HepG2 (cell line): ENCODE measurements around the gene TMEM165. TPM values are rescaled to one million over a fixed set of nuclear protein-coding genes. Genes with fewer than 3 reads are reported as not detected.

Experiments used
- ATAC-seq: fragments of 200-7000 bp; cut with Tn5 transposase; 3 replicates; pipeline ENCODE4 v1.9.1; 2020; ENCODE audit warnings: mild to moderate bottlenecking, moderate library complexity
- BruUV-seq: library from RNA; stranded (reverse); fragments of 400-500 nt; replicated peaks from 2 replicates; lab custom pipeline; 2021; lab: Mats Ljungman, UMichigan
- CTCF ChIA-PET: fragments of 300-600 bp; formaldehyde crosslinking; extraction: SDS; loops from one replicate; lab custom pipeline; 2021; ENCODE audit warnings: low total read pairs, inconsistent platforms, low intra/inter-chr PET ratio; lab: Yijun Ruan, JAX
- POLR2A ChIA-PET: fragments of 350-600 bp; sonication (Branson Sonifier 250); formaldehyde crosslinking; loops from one replicate; lab custom pipeline; 2020; ENCODE audit warnings: antibody characterized with exemption, inconsistent platforms; lab: Yijun Ruan, JAX
- DNase-seq: peaks from one replicate; pipeline ENCODE4 v3.0.0-alpha.2; 2015; ENCODE audit warnings: low spot score
- FAIRE-seq: peaks from 3 replicates; lab custom pipeline; 2011; peaks lifted over from hg19 to GRCh38; lab: Jason Lieb, UNC
- H2AFZ ChIP-seq: one replicate; pipeline ENCODE4 v1.6.1; 2011; ENCODE audit warnings: low read length, inconsistent platforms
- H3K27ac ChIP-seq: fragments of 300-600 bp; 3 replicates; pipeline ENCODE4 v1.8.0; 2011; ENCODE audit warnings: mixed run types, mild to moderate bottlenecking, mixed read lengths, low read length, inconsistent platforms; ENCODE audit not compliant: insufficient read depth; ENCODE audit errors: extremely low read length
- H3K27me3 ChIP-seq, 2 experiments: fragments of 200-600 bp in 1 of 2; 2 replicates in 1 of 2; 3 replicates in 1 of 2; pipeline versions ENCODE4 v1.6.0 to v1.8.0; 2011; ENCODE audit warnings: low read length in 2 of 2, mild to moderate bottlenecking in 2 of 2, moderate library complexity in 2 of 2, inconsistent platforms in 1 of 2; ENCODE audit not compliant: insufficient read depth in 2 of 2, control insufficient read depth in 1 of 2
- H3K36me3 ChIP-seq, 2 experiments: fragments of 200-600 bp in 1 of 2; replicated peaks in 1 of 2; 2 replicates in 1 of 2; 3 replicates in 1 of 2; pipeline versions ENCODE4 v1.5.1 to v1.8.0; 2011; ENCODE audit warnings: low read length in 2 of 2, inconsistent platforms in 1 of 2; ENCODE audit not compliant: insufficient read depth in 2 of 2, control insufficient read depth in 1 of 2
- H3K4me1 ChIP-seq: 2 replicates; pipeline ENCODE4 v1.5.1; 2012; ENCODE audit warnings: low read length, inconsistent platforms; ENCODE audit not compliant: insufficient read depth
- H3K4me2 ChIP-seq: 2 replicates; pipeline ENCODE4 v1.6.0; 2011; ENCODE audit warnings: low read depth, low read length, inconsistent platforms
- H3K4me3 ChIP-seq, 3 experiments: fragments of 200-600 bp in 1 of 3; sonication (generic), shearing (Covaris generic) in 1 of 3; replicated peaks in 1 of 3; 2 replicates each; pipeline ENCODE4 v1.5.1; 2011 to 2016; ENCODE audit warnings: low read length in 3 of 3, inconsistent platforms in 2 of 3, low read depth in 2 of 3, mild to moderate bottlenecking in 2 of 3, control low read depth in 1 of 3, mixed read lengths in 1 of 3; ENCODE audit not compliant: insufficient read depth in 1 of 3
- H3K79me2 ChIP-seq: one replicate; pipeline ENCODE4 v1.6.1; 2011; ENCODE audit warnings: low read length, inconsistent platforms; ENCODE audit not compliant: insufficient read depth
- H3K9ac ChIP-seq: 2 replicates; pipeline ENCODE4 v1.6.0; 2011; ENCODE audit warnings: mild to moderate bottlenecking, low read depth, low read length, inconsistent platforms; ENCODE audit not compliant: insufficient read depth
- H3K9me3 ChIP-seq: 2 replicates; pipeline ENCODE4 v1.5.1; 2012; ENCODE audit warnings: mild to moderate bottlenecking, low read length
- H4K20me1 ChIP-seq: 2 replicates; pipeline ENCODE4 v1.6.0; 2011; ENCODE audit warnings: inconsistent platforms, mild to moderate bottlenecking, low read length, moderate library complexity; ENCODE audit not compliant: insufficient read depth
- CEBPB ChIP-seq: IDR thresholded peaks from 2 replicates; pipeline ENCODE4 v1.6.1; 2011; ENCODE audit warnings: low read depth, low read length, improper control_type of control experiment, borderline replicate concordance
- FOSL1 ChIP-seq: sonication (generic); formaldehyde crosslinking; IDR thresholded peaks from 2 replicates; pipeline ENCODE4 v1.9.0; 2021; ENCODE audit warnings: missing genetic modification reagents, borderline replicate concordance
- FOXA1 ChIP-seq, 2 experiments: fragments of 450-650 bp in 1 of 2; sonication (generic) in 1 of 2; formaldehyde crosslinking in 1 of 2; IDR thresholded peaks; 2 replicates each; pipeline versions ENCODE4 v1.4.0 to v1.6.1; 2016 to 2020; ENCODE audit warnings: missing genetic modification reagents in 1 of 2
- HOMEZ ChIP-seq: IDR thresholded peaks from 2 replicates; pipeline ENCODE4 v1.6.1; 2016; ENCODE audit warnings: low read depth
- PHF5A ChIP-seq: IDR thresholded peaks from one replicate; pipeline ENCODE4 v1.6.1; 2018; ENCODE audit warnings: low read depth, missing genetic modification reagents; ENCODE audit not compliant: unreplicated experiment
- RORA ChIP-seq: sonication (generic); formaldehyde crosslinking; IDR thresholded peaks from 2 replicates; pipeline ENCODE4 v1.5.0; 2020; ENCODE audit warnings: mild to moderate bottlenecking, missing genetic modification reagents, moderate library complexity
- SOX6 ChIP-seq, 2 experiments: fragments of 450-650 bp in 1 of 2; sonication (generic) in 1 of 2; formaldehyde crosslinking in 1 of 2; IDR thresholded peaks; 2 replicates each; pipeline versions ENCODE4 v1.4.0 to v1.6.1; 2017 to 2020; ENCODE audit warnings: antibody characterized with exemption in 1 of 2, mild to moderate bottlenecking in 1 of 2, missing genetic modification reagents in 1 of 2
- TOE1 ChIP-seq: sonication (generic); formaldehyde crosslinking; IDR thresholded peaks from 2 replicates; pipeline ENCODE4 v1.4.0; 2020; ENCODE audit warnings: mild to moderate bottlenecking, missing genetic modification reagents
- ZNF180 ChIP-seq: sonication (generic); formaldehyde crosslinking; IDR thresholded peaks from 2 replicates; pipeline ENCODE4 v1.4.0; 2020; ENCODE audit warnings: low read depth, missing genetic modification reagents, borderline replicate concordance
- ZNF263 ChIP-seq: sonication (generic); formaldehyde crosslinking; IDR thresholded peaks from 2 replicates; pipeline ENCODE4 v1.4.0; 2020; ENCODE audit warnings: missing genetic modification reagents
- ZNF281 ChIP-seq: sonication (generic); formaldehyde crosslinking; IDR thresholded peaks from 2 replicates; pipeline ENCODE4 v1.4.0; 2020; ENCODE audit warnings: missing genetic modification reagents, borderline replicate concordance
- ZXDC ChIP-seq: sonication (generic); formaldehyde crosslinking; IDR thresholded peaks from 2 replicates; pipeline ENCODE4 v1.5.0; 2020; ENCODE audit warnings: mild to moderate bottlenecking, missing genetic modification reagents
- WGBS: methylation state at CpG from one replicate; pipeline ENCODE4 v1.1.6; 2017; ENCODE audit warnings: low lambda C conversion rate; 5-methylcytosine and 5-hydroxymethylcytosine counted together
- in situ Hi-C: cut with HindIII; loops from 2 replicates; pipeline ENCODE4 v1.10.0; 2017; ENCODE audit warnings: low pct_unique_long_range_greater_than_20kb; ENCODE audit not compliant: extremely low pct_ligation_motif_present
- intact Hi-C: fragments of 100-400 bp; cut with micrococcal nuclease; formaldehyde crosslinking; loops from one replicate; pipeline ENCODE4 v1.10.0; 2022; ENCODE audit not compliant: unreplicated experiment
- polyA plus RNA-seq, 8 experiments: library from polyadenylated mRNA; depleted of rRNA in 3 of 8; stranded (reverse) in 7 of 8; unstranded in 1 of 8; fragments of >200 nt; fragmentation: Illumina TruSeq in 4 of 8; extraction: Trizol in 4 of 8; gene quantifications; 2 replicates each; pipeline versions ENCODE4 v1.2.1 to v1.2.3, GENCODE V29; 2011 to 2016; ENCODE audit warnings: low read depth in 4 of 8, missing spikeins in 1 of 8, mixed read lengths in 1 of 8; ENCODE audit not compliant: insufficient read depth in 1 of 8
- total RNA-seq, 5 experiments: library from RNA; depleted of rRNA; stranded (reverse); fragments of >200 nt; fragmentation: Illumina TruSeq; extraction: Trizol; gene quantifications; 2 replicates each; pipeline ENCODE4 v1.2.3, GENCODE V29; 2016; ENCODE audit warnings: low read depth in 1 of 5
- TF ChIP-seq, protein P1 (sequence below): sonication (generic); formaldehyde crosslinking; IDR thresholded peaks from 2 replicates; pipeline ENCODE4 v1.9.0; 2021; ENCODE audit warnings: missing genetic modification reagents, borderline replicate concordance

TMEM165 gene
- total and polyA plus RNA-seq, 2 of the 13 experiments (the other 11 are each of a cell fraction or from before 2014, with no cell fraction given) = 54.6 to 103 TPM

DNA sequence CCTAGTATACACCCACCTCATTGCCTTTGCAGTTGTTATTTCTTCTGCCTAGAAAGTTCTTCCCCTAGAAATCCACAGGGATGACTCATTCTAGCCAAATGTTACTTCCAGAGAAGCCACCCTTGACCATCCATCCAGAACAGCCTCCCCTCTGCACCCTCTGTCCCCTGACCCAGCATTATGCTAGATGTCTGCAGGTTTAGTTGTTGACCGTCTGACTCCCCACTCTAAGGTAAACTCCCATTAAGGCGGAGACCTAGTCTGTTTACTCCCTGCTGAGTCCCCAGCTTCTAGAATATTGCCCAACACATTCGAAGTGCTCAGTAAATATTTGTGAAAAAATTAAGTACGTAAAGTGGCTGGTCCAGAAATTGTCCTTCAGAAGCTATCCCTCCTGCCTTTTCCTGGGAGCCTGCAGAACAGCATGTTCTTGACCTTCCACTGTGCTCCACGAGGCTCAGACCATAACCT is 38.7 kb upstream of the TMEM165 start:
- Histone ChIP-seq H3K79me2 (no peaks in the 10 kb centered on the region), H3K4me1 (peaks cover 10% of the 10 kb centered on the region), H2AFZ (no peak overlapping the region), H3K27ac (no peak overlapping the region), H4K20me1 (no peaks in the 10 kb centered on the region), H3K4me2 (0 out of 2 replicates have a peak overlapping the region, but pooled peaks have one; percentile 15), H3K36me3 (no peaks in the 10 kb centered on the region), H3K27me3 (no peaks in the 10 kb centered on the region), H3K9me3 (no peaks in the 10 kb centered on the region), H3K9ac (no peak overlapping the region), H3K4me3 (no peak overlapping the region)
- ATAC-seq (peak; percentile 91), FAIRE-seq (peak; percentile 47), DNase-seq (peak; percentile 42)
- ChIA-PET CTCF (no interaction called here), POLR2A (interaction anchor here (1.0 to 1.1 kb wide), 3 partner anchors 10 to 189 kb away, joined by 3 read pairs; partner anchors contain the start of genes CLOCK and SRD5A3)
- 6% methylated on average over 5 of the region's 5 CpGs for WGBS
- in situ Hi-C loops = no loop called here
- no TSS peak for BruUV-seq
- intact Hi-C loops = loop anchor here (5.0 kb wide), 1 partner anchor 270 kb away; no protein-coding TSS in a partner anchor
- TF ChIP-seq ZNF263 (CRISPR knock-in tag) = no peak
- no peak for TF ChIP-seq FOXA1 (IDR thresholded peaks at IDR 0.05)
- TF ChIP-seq FOXA1 (CRISPR knock-in tag; IDR thresholded peaks at IDR 0.05) = peak; percentile 35; the same call in 1 of the 2 replicates
- TF ChIP-seq SOX6 (IDR thresholded peaks at IDR 0.05) = no peak
- 0 out of 2 replicates have a peak, but pooled peaks have one; percentile 31 for TF ChIP-seq SOX6 (CRISPR knock-in tag; IDR thresholded peaks at IDR 0.05)
- no peak for TF ChIP-seq PHF5A (CRISPR knock-in tag)
- TF ChIP-seq TOE1 (CRISPR knock-in tag) = no peak
- TF ChIP-seq, protein P1, sequence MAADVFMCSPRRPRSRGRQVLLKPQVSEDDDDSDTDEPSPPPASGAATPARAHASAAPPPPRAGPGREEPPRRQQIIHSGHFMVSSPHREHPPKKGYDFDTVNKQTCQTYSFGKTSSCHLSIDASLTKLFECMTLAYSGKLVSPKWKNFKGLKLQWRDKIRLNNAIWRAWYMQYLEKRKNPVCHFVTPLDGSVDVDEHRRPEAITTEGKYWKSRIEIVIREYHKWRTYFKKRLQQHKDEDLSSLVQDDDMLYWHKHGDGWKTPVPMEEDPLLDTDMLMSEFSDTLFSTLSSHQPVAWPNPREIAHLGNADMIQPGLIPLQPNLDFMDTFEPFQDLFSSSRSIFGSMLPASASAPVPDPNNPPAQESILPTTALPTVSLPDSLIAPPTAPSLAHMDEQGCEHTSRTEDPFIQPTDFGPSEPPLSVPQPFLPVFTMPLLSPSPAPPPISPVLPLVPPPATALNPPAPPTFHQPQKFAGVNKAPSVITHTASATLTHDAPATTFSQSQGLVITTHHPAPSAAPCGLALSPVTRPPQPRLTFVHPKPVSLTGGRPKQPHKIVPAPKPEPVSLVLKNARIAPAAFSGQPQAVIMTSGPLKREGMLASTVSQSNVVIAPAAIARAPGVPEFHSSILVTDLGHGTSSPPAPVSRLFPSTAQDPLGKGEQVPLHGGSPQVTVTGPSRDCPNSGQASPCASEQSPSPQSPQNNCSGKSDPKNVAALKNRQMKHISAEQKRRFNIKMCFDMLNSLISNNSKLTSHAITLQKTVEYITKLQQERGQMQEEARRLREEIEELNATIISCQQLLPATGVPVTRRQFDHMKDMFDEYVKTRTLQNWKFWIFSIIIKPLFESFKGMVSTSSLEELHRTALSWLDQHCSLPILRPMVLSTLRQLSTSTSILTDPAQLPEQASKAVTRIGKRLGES (CRISPR knock-in tag) = no peak
- 0 out of 2 replicates have a peak, but pooled peaks have one; percentile 14 for TF ChIP-seq FOSL1 (CRISPR knock-in tag)
- no peak for TF ChIP-seq ZNF180 (CRISPR knock-in tag)
- no peak for TF ChIP-seq ZXDC
- TF ChIP-seq HOMEZ (CRISPR knock-in tag) = no peak
- TF ChIP-seq RORA (CRISPR knock-in tag) = no peak
- TF ChIP-seq CEBPB = peak; percentile 54; the same call in 1 of the 2 replicates
- TF ChIP-seq ZNF281 = no peak
